GM12865 (cell line): ENCODE measurements around the gene ADGRB3.

Source experiments
- DNase-seq: peaks from one replicate; pipeline ENCODE4 v3.0.0; 2010; ENCODE audit warnings: low read depth
- H3K4me3 ChIP-seq: 2 replicates; pipeline ENCODE4 v1.5.1; 2011; ENCODE audit warnings: mild to moderate bottlenecking, low read depth, low read length, control low read depth
- TF ChIP-seq, protein P1 (sequence below): IDR thresholded peaks from 2 replicates; pipeline ENCODE4 v1.5.1; 2011; ENCODE audit warnings: low read length, control low read depth, low read depth, inconsistent platforms; ENCODE audit not compliant: insufficient read depth; ENCODE audit errors: missing control alignments

The ADGRB3 gene

GRCh38 chr6:69162811-69163210 is 527.7 kb downstream of the ADGRB3 start:
- no peak for DNase-seq
- TF ChIP-seq, protein P1, sequence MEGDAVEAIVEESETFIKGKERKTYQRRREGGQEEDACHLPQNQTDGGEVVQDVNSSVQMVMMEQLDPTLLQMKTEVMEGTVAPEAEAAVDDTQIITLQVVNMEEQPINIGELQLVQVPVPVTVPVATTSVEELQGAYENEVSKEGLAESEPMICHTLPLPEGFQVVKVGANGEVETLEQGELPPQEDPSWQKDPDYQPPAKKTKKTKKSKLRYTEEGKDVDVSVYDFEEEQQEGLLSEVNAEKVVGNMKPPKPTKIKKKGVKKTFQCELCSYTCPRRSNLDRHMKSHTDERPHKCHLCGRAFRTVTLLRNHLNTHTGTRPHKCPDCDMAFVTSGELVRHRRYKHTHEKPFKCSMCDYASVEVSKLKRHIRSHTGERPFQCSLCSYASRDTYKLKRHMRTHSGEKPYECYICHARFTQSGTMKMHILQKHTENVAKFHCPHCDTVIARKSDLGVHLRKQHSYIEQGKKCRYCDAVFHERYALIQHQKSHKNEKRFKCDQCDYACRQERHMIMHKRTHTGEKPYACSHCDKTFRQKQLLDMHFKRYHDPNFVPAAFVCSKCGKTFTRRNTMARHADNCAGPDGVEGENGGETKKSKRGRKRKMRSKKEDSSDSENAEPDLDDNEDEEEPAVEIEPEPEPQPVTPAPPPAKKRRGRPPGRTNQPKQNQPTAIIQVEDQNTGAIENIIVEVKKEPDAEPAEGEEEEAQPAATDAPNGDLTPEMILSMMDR, result no peak
- H3K4me3 ChIP-seq, result no peak overlapping the region

- TF ChIP-seq, protein P1, result peak; percentile 20
- DNase-seq, result no peak
- H3K4me3 ChIP-seq, result no peak overlapping the region
These were observed 529.6 kb downstream of the ADGRB3 start for GRCh38 chr6:69164564-69165229.

DNA sequence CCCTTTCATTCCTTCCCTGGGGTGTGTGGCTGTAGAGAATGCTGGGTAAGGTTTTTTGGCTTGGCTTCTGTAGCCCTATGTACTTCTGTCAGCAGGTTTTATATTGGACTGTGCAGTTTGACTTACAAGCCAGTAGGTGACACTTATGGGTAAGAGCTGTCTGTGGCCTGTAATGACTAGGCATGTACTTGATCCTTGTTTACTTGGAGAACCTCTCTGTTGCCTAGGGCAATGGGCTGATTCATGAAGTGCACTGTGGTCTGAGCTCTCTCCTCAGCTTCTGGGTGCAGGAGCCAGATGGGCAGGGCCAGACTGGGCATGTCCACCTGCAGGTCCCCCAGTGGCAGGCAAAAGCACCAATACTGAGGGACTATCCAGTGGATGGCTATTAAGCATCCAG is 544.6 kb downstream of the ADGRB3 start:
- TF ChIP-seq, protein P1, result no peak
- no peak overlapping the region for H3K4me3 ChIP-seq
- peak; percentile 20 for DNase-seq

DNA sequence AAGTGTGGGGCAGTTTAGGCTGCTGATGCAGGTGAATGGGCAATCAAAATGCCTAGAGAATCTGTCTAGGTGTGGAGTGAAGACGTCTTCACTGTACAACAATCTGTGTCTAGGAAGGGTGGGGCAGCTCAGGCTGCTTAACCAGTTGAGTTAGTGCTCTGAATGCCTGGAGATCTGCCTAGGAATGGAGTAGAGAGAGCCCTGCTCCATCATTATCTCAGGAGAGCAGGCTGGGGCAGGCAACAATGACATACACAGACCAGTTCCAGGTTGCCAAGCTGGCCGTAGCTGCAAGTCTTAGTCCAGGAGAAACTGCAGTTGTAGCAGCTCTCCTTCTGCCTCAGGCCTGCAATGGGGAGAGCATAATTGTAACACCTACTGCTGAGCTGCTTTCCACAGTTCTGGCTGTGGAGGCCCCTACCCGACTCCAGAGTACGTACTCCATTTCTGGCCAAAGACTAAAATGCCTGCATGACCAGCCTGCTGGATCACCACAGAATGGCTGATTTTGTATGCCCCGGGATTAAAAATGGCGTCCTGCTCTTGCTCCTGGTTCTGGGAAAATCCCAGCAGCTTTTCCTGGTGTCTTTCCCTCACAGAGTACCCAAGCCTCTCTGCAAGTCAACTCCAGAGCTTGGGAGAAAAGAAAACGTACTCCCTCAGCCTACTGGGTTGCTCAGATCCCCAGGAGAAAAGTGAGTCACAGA is 545.4 kb downstream of the ADGRB3 start:
- TF ChIP-seq, protein P1, result no peak
- H3K4me3 ChIP-seq, result no peak overlapping the region
- no peak for DNase-seq

DNA sequence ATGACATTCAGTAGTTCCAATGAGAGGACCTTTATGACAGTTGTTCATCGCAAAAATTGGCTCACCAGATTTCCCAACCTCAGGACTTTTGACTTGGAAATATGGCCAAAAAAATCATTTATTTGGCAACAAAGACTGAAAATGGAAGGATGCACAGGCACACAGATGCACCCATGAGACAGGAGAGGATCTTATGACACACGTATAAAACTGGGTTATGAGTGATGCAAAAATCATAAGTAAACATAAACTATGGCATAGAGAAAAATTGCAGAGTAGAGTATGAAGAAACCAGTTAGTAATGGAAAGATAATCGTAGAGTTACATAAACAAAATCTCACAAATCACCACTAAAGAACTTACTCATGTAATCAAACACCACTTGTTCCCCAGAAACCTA is 546.9 kb downstream of the ADGRB3 start:
- H3K4me3 ChIP-seq, result no peak overlapping the region
- DNase-seq, result no peak
- TF ChIP-seq, protein P1, result no peak

DNA sequence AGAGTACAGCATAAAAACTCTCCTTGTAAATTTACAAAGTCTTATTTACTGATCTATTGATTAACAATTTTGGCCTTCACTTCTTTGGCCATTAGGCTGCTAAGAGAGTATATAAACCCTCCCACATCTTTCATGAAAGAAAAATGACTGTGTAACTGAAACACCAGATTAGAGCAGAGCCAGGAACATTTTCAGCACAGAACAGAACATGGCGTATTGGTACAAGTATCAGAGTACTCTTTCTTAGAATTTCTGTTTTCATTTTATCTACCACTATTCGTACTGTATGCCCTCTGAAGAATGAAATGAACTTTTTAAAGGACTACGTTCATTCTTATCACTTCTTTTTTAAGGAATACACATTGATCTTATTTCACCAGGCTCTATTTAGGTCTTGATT is 550.2 kb downstream of the ADGRB3 start:
- no peak for DNase-seq
- TF ChIP-seq, protein P1, result no peak
- H3K4me3 ChIP-seq, result no peak overlapping the region
